Mesodermal cell (in vitro differentiated cells): ENCODE measurements around the gene SNX15.
"Not testable (repeated sequence)": the region's sequence is repeated elsewhere in the genome, so short reads cannot be mapped to it uniquely, and the experiment has no call there.

Experiments used
- H3K27ac ChIP-seq: 2 replicates; pipeline ENCODE4 v1.7.0; 2013; ENCODE audit warnings: mild to moderate bottlenecking, low read depth, low read length, moderate library complexity; ENCODE audit not compliant: severe bottlenecking
- H3K36me3 ChIP-seq: 2 replicates; pipeline ENCODE4 v1.7.1; 2013; ENCODE audit warnings: mild to moderate bottlenecking, low read length, moderate library complexity; ENCODE audit not compliant: control insufficient read depth, insufficient read depth
- H3K4me1 ChIP-seq: one replicate; pipeline ENCODE4 v1.7.1; 2013; ENCODE audit warnings: mild to moderate bottlenecking, low read length; ENCODE audit not compliant: insufficient read depth, control insufficient read depth, poor library complexity, severe bottlenecking
- H3K4me3 ChIP-seq: 2 replicates; pipeline ENCODE4 v1.7.0; 2013; ENCODE audit warnings: low read length, control low read depth, mild to moderate bottlenecking; ENCODE audit not compliant: insufficient read depth, poor library complexity, severe bottlenecking; ENCODE audit errors: extremely low read depth
- H3K9me3 ChIP-seq: 2 replicates; pipeline ENCODE4 v1.7.1; 2013; ENCODE audit warnings: mild to moderate bottlenecking, low read length, moderate library complexity; ENCODE audit not compliant: control insufficient read depth
- WGBS, 2 experiments: methylation state at CpG; one replicate each; pipeline ENCODE4 v1.1.5; 2013; ENCODE audit warnings: missing lambda C conversion rate in 2 of 2; ENCODE audit not compliant: insufficient coverage in 2 of 2; 5-methylcytosine and 5-hydroxymethylcytosine counted together

The SNX15 gene

GRCh38 chr11:64998690-64999431 lies 28.4 kb upstream of the SNX15 start:
- Histone ChIP-seq H3K27ac (no peak overlapping the region), H3K36me3 (no peaks in the 10 kb centered on the region), H3K9me3 (no peaks in the 10 kb centered on the region), H3K4me3 (no peak overlapping the region), H3K4me1 (no peaks in the 10 kb centered on the region)
- 85 to 90% methylated on average over 6 to 7 of the region's 9 CpGs for WGBS, 2 experiments

DNA sequence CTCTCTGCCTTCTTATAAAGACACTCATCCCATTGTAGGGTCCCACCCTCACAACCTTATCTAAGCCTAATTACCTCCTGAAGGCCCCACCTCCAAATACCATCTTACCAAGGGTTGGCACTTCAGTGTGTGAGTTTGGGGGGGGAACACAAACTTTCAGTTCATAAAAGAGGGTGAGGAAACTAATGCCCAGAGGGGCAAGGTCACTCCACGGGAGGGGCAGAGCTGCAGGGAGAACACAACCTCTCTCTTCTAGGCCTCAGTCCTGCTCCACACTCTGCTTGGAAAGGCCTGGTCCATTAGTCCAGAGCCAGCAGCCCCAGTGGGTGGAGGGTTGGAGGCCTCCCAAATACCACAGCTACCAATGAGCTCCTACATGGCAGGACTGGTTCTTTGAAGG lies 27.8 kb upstream of the SNX15 start:
- Histone ChIP-seq H3K9me3 (no peaks in the 10 kb centered on the region), H3K4me1 (no peaks in the 10 kb centered on the region), H3K27ac (no peak overlapping the region), H3K4me3 (no peak overlapping the region), H3K36me3 (no peaks in the 10 kb centered on the region)
- WGBS, 2 experiments, result 100% methylated on average over 1 of the region's 1 CpG; no CpG with 5 or more reads in 1 of the 2 experiments

DNA sequence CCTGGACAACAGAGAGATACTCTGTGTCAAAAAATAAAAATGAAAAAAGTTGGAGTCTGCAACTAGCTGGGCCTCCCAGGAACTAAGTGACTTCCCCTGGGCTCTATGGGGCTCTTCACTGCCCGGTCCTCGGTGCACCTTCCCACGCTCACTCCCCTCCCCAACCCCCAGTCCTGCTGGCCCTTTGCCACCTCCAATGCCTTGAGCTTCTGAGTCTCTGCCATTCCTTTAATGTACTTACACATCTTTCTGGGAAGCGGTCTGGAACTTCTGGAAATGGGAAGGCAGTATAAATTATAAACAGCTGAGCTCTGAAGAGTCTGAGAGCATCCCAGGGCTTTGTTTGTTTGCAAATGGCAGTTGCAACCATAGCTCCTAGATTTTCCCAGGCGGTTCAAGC lies 24.5 kb upstream of the SNX15 start:
- no peak overlapping the region for H3K4me3 ChIP-seq
- H3K9me3 ChIP-seq, result no peaks in the 10 kb centered on the region
- 89 to 91% methylated on average over 4 to 5 of the region's 5 CpGs for WGBS, 2 experiments
- H3K4me1 ChIP-seq, result peaks cover 12% of the 10 kb centered on the region
- H3K27ac ChIP-seq, result no peak overlapping the region
- no peaks in the 10 kb centered on the region for H3K36me3 ChIP-seq

DNA sequence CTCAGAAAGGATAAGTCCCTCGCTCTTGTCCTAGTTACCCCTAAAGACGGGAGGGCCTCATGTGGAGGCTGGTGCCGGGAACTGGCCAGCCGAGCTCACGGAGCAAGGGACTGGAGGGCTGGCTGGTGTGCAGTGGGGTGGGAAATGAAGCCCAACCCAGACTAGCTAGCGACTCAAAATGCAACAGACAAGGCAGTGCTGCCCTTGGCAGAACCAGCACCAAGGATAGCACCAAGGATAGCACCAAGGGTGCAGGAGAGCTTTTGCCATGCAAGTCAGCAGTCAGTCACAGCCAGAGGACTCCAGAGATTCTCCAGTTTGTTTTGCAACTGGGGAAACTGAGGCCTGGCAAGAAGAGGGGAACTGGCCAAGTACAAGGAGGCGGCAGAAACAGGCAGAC lies 24.0 kb upstream of the SNX15 start:
- H3K9me3 ChIP-seq, result no peaks in the 10 kb centered on the region
- H3K36me3 ChIP-seq, result no peaks in the 10 kb centered on the region
- H3K4me1 ChIP-seq, result peaks cover 14% of the 10 kb centered on the region
- 55 to 64% methylated on average over 3 to 7 of the region's 7 CpGs for WGBS, 2 experiments
- H3K27ac ChIP-seq, result no peak overlapping the region
- no peak overlapping the region for H3K4me3 ChIP-seq

DNA sequence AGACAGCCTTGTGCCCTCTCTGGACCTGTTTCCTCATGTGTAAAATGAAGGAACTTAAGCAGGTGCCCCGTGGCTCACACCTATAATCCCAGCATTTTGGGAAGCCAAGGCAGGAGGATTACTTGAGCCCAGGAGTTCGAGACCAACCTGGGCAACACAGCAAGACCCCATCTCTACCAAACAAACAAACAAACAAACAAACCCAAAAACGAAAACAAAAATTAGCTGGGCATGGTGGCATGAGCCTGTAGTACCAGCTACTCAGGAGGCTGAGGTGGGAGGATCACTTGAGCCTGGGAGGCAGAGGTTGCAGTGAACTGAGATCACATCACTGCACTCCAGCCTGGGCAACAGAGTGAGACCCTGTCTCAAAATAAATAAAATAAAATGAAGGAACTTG lies 23.3 kb upstream of the SNX15 start:
- peaks cover 14% of the 10 kb centered on the region for H3K4me1 ChIP-seq
- not testable (repeated sequence) for H3K4me3 ChIP-seq, H3K9me3 ChIP-seq, H3K27ac ChIP-seq, H3K36me3 ChIP-seq
- 33 to 60% methylated on average over 1 to 3 of the region's 3 CpGs for WGBS, 2 experiments

GRCh38 chr11:65008016-65008415 lies 19.2 kb upstream of the SNX15 start:
- Histone ChIP-seq H3K27ac (no peak overlapping the region), H3K9me3 (no peaks in the 10 kb centered on the region), H3K36me3 (no peaks in the 10 kb centered on the region), H3K4me1 (peaks cover 14% of the 10 kb centered on the region), H3K4me3 (no peak overlapping the region)
- WGBS, 2 experiments, result 69 to 79% methylated on average over 4 of the region's 7 CpGs

- H3K27ac ChIP-seq, result no peak overlapping the region
- no CpG with 5 or more reads among the region's 2 CpGs for WGBS, 2 experiments
- H3K9me3 ChIP-seq, result no peaks in the 10 kb centered on the region
- peaks cover 14% of the 10 kb centered on the region for H3K4me1 ChIP-seq
- H3K4me3 ChIP-seq, result no peak overlapping the region
- no peaks in the 10 kb centered on the region for H3K36me3 ChIP-seq
These were observed 18.4 kb upstream of the SNX15 start for GRCh38 chr11:65008873-65009272.

GRCh38 chr11:65013130-65013887 lies 13.9 kb upstream of the SNX15 start:
- Histone ChIP-seq H3K9me3 (no peaks in the 10 kb centered on the region), H3K4me3 (peak overlapping the region; percentile 71), H3K36me3 (peaks cover 17% of the 10 kb centered on the region), H3K27ac (peak overlapping the region; percentile 98), H3K4me1 (no peaks in the 10 kb centered on the region)
- WGBS, 2 experiments, result 19 to 21% methylated on average over 22 of the region's 22 CpGs

DNA sequence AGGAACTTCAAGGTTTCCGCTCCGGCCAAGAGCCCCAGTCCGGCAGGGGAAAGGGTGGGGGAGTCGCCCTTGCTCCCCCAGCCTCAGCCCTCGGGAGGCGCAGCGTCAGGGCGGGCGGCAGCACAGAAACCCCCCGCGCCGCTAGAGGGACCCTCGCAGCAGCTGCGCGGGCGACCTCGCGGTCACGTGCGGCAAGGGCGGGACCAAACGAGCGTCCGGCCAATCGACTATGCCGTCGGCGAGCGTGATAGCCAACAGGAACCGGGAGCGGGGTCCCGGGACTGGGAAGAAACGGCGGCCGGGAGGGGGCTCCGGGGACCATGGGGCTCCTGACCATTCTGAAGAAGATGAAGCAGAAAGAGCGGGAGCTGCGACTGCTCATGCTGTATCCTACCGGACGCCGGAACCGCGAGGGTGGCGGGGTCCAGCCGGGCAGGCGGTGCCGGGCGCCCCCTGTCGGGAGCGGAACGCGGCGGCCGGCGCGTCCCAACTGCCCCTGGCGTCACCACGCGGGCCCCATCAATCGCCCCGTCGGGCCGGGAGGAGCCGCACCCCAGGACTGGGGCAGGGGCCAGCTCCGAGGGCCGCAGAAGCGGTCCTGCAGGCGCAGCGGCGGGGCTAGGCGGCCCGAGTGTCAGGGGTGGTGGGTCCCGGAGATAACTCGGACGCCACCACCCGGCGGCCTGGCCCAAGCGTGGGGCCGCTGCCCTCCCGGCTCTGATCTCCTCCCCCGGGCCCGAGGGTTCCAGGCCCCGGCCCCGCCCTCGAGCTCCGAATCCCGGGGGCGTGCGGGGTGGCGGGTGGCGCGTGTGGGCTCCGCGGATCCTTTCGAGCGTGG lies 13.1 kb upstream of the SNX15 start, which contains the start of gene ARL2:
Gene ARL2 (plus strand): TSS at position 273 of the 838 bp plus-strand sequence. CDS start 48 bp downstream, at position 321.
- H3K9me3 ChIP-seq, result no peaks in the 10 kb centered on the region
- peak within 1 kb of the TSS; percentile 71 for H3K4me3 ChIP-seq
- H3K36me3 ChIP-seq, result peaks cover 23% of the 10 kb centered on the region
- H3K27ac ChIP-seq, result peak within 1 kb of the TSS; percentile 98
- WGBS, 2 experiments, result 0 to 1% methylated on average over 80 to 83 of the region's 96 CpGs
- H3K4me1 ChIP-seq, result no peaks in the 10 kb centered on the region

- no peaks in the 10 kb centered on the region for H3K9me3 ChIP-seq
- peak overlapping the region; percentile 98 for H3K27ac ChIP-seq
- H3K4me1 ChIP-seq, result no peaks in the 10 kb centered on the region
- peak overlapping the region; percentile 71 for H3K4me3 ChIP-seq
- H3K36me3 ChIP-seq, result peaks cover 26% of the 10 kb centered on the region
- WGBS, 2 experiments, result 44 to 91% methylated on average over 6 to 14 of the region's 23 CpGs
These were observed 12.5 kb upstream of the SNX15 start for GRCh38 chr11:65014726-65015227.
